HG02678 (cell line): ENCODE measurements around the gene CSNK1G2.

Experiments
- ATAC-seq: cut with Tn5 transposase; IDR thresholded peaks from one replicate; pipeline ENCODE4 v1.9.1; 2021; ENCODE audit warnings: mild to moderate bottlenecking, moderate library complexity; ENCODE audit not compliant: unreplicated experiment

CSNK1G2 gene

GRCh38 chr19:2014731-2015607 is 74.0 kb downstream of the CSNK1G2 start:
- no peak for ATAC-seq

- no peak for ATAC-seq
Observed at GRCh38 chr19:2015608-2015950, 74.6 kb downstream of the CSNK1G2 start, which contains the start of gene BTBD2. BTBD2 (minus strand) TSS chr19:2015714; CDS start chr19:2015703, 11 bp downstream.

- no peak for ATAC-seq
Observed at GRCh38 chr19:2016041-2016807, 75.3 kb downstream of the CSNK1G2 start.

GRCh38 chr19:2018752-2019151 is 77.8 kb downstream of the CSNK1G2 start:
- ATAC-seq: no peak

- no peak for ATAC-seq
Observed at GRCh38 chr19:2021453-2022140, 80.6 kb downstream of the CSNK1G2 start.

- no peak for ATAC-seq
Observed at GRCh38 chr19:2022289-2022688, 81.3 kb downstream of the CSNK1G2 start.

GRCh38 chr19:2026770-2027169 is 85.8 kb downstream of the CSNK1G2 start:
- ATAC-seq: no peak

- no peak for ATAC-seq
Observed at GRCh38 chr19:2027361-2027760, 86.4 kb downstream of the CSNK1G2 start.
